Glomerular visceral epithelial cell (primary cell): Measurements from ENCODE around the gene FOXJ1.

Experiments used
- DNase-seq: peaks from one replicate; pipeline ENCODE4 v3.0.0-alpha.2; 2016; ENCODE audit errors: extremely low spot score

FOXJ1 gene

DNA sequence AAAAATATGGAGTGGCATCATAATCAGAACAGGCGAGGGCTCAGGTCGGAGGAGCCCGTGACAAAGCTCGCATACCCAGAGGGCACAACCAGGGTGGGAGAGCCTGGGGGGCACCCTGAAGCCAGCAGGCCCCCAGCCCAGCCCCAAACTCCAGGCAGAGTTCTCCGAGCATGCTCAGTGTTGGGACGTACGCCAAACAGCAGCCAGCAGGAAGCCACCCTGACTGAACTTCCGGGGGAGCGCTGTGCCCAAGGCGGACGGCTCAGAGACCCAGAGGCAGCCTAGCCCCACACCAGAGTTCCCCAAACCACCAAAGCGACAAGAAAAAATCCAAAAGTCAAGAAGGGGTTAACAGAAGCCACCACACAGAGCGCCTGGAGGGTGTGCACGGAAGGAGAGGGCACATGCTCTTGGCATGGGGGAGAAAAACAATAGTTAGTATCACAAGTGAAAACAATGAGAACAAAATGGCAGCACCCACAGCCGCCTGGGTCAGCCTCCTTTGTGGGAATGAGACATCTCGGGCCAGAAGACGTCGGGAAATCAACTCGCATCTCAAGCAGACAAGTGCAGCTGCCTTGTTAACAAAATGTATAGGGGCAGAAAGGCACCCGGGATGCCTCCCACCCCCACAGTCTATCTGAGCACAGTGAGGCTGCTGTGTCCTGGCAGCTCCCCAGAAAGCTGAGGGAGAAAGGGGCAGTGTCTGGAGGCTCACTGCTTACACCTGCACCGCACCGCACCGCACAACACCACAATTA, 49.3 kb downstream of the FOXJ1 start:
- no peak for DNase-seq

DNA sequence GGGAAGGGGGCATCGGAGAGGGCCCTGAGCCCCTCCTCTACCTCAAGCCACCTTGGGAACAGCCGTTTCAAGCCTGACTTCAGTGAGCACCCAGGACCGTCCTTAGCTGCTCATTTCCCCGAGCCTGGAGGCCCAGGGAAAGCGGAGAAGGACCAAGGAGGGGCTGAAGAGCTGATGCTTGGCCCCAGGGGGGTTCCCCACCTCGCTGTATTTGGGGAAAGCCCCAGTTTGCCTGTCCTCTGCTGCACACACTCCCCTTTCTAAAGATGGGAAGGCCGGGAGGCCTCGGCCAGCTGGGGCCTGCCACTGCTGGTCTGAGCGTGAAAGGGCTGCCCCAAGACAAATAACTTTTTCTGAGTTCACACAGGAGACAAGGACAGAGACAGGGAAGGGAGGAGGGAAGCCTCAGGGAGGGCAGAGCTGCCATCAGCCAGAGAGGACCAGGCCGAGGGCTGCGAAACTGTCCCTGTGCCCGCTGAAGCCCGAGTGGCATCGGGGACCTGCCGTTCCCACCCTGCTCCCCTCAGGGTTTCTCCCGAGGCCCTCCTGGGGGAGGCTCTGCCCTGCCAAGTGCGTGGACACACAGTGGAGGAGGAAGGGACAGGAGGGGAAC, 50.4 kb downstream of the FOXJ1 start:
- no peak for DNase-seq

DNA sequence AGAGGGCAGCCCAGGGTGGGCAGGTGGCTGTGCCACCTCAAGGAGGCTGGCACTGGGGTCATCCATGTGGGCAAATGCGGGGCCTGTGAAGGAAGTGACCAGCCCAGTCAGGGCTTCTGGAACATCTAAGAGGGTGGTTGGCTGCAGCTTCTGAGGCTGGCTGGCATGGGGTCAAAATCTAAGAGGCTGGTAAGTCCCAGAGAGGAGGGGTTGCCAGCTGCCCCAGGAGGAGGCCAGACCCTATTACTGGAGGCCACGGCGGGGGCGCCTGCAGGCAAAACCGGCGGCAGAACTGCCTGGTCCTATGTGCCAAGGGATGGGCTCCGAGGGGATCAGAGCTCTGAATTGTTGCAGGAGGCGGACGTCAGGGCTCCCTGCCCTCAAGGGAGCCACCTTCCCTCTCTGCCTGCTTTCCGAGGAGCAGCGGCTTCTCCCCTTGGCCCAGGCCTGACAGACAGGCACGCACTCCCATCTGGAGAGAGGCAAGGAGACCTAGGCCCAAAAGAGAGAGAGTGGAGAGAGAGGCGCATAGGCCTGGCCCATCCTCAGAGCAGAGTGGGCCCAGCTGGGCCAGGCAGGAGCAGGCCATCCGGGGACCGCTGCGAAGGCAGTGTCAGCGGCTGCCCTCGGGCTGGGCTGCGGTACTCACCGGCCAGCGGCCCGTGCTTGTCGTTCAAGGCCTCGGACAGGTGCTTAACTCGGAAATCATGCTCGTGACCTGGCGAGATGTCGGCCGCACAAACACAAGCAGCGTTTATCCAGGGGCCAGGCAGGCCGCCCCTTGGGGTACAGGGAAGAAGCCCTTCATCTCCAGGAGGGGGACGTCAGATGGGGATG, 51.1 kb downstream of the FOXJ1 start:
- no peak for DNase-seq

DNA sequence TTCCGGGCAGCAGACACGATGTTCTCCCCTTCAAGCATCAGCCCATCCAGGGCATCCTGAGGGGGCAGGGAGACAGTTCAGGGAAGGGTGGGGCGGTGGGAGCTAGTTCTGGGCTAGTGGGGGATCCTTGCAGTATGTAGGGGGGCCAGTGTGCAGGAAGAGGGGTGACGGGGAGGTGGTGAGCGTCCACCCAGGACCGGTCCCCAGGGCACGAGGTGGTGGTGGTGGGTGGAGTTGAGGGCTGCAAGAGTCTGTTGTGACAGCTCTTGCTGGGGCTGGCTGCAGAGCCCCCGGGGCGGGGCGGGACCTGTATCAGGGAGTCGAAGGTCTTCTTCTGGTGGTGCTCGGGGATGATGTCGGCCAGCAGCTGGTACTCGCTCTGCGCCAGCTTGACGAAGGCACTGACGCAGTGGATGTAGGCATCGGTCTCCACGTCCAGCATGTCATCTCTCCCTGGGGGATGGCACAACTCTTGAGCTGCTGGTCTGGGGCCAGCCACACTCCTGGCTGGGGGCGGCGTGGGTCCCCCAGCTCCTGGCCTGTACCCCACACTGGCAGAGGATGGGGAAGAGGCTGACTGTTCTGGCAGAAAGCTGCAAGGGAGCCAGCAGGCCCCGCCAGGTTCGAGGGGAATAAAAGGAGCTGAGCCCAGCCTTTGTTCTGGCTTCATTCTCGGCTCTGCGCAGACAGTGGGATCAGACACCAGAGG, 52.0 kb downstream of the FOXJ1 start:
- no peak for DNase-seq

DNA sequence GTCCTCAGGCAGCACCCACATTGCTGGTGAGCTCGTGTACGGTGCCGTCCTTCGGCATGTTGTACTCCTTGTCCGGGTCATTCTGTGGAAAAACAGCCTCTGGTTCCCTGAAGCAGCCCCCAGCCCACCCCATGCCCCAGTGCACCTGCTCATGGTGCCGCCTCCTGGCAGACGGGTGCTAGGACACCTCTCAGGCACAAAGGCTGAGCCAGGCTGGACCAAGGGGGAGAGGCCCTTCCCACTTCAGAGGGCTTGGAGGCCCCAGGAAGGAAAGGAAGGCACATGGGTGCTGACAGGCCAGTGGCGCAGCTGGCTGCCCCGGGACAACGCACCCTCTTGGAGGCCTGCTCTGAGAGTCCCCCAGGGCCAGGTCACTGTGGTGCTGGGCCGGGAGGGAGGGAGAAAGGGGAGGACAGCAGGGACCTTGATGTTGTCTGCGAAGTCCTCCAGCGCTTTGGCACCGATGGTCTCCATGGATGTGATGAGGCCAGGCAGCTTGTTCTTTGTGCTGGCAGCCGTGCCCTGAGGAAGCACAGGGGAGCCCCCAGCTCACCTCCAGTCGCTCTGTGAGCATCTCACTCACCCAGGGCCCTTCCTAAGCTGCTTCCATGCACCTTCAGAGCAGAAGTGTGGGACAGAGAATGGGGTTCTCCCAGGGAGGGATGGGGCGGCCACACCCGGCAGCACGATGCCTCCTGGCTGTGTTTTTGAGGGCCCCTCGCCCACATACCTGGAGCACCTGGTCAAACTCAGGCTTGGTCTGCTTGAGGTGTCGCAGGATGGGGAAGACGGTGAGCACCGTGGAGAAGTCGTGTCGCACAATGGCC, 52.8 kb downstream of the FOXJ1 start:
- no peak for DNase-seq

DNA sequence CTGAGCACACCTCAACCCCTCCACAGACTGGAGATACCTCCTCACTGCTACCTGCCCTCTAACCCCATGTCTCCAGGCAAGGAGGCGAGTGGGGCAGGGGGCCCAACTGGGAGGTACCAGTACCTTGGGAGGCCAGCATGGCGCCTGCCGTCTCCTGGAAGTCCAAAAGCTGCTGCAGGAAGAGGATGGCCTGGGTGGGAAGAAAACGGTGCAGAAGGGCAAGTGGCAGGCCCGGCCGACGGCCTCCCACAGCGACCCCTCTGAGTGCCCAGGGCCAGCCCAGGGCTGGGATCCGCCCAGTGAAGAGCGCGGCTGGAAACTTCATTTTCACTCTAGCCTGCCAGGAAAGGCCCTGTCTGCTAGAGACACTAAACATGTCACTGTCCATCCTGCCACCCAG, 53.5 kb downstream of the FOXJ1 start:
- DNase-seq = no peak

DNA sequence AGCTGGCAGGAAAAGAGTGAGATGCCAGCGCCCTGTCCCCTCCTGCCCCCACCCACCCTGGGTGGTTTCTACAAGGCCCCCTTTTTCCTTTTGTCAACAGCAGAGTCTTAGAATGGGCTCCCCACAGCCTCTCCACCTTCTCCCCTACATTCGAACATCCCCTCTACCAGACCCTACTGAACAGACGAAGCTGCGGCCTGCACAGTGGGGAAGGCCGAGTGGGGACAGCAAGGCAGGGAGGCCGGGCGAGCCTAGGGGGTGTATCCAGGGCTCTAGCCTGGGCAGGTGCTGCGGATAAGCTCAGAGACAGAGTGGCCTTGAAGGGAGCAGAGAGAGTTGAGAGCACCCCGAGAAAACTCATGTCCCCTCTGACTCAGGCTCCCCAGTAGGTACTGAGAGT, 54.7 kb downstream of the FOXJ1 start:
- no peak for DNase-seq
